ENCODE measurements around the gene FAM210A.
A peak's percentile ranks its signal among the peaks of the same experiment; 100 is the strongest.

FAM210A gene

DNA sequence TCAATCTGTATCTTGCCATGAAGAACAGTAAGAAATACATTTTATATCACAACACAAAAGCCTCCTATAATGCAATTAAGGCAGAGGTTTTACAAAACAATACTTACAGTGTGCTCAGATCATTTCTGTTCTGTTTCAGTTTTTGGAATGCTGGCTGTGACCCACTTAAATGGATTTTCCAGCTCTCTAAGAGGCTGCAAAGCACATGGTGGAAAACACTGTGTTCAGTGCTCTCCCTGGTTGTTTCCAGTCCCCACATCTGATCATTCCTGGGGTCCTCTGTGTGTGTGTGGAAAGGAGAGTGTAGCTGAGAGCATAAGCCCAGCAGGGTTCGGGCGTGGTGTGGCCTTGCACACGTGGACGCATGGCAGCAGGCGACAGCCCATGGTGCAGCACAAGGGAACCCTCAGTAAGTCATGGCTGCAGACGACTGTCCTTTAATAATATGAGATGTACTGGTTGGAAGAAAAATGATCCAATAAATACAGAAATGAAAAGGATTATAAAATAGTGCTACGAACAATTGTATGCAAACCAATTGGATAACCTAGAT, 95.6 kb downstream of the FAM210A start:
- H3K79me2 ChIP-seq (ENCODE audit: low read length), result no peaks in the 10 kb centered on the region
- H3K27me3 ChIP-seq (ENCODE audit: low read depth, low read length), result no peaks in the 10 kb centered on the region
- no peaks in the 10 kb centered on the region; the same call in 1 of the 2 replicates for H4K20me1 ChIP-seq (ENCODE audit: insufficient read depth, low read length)

DNA sequence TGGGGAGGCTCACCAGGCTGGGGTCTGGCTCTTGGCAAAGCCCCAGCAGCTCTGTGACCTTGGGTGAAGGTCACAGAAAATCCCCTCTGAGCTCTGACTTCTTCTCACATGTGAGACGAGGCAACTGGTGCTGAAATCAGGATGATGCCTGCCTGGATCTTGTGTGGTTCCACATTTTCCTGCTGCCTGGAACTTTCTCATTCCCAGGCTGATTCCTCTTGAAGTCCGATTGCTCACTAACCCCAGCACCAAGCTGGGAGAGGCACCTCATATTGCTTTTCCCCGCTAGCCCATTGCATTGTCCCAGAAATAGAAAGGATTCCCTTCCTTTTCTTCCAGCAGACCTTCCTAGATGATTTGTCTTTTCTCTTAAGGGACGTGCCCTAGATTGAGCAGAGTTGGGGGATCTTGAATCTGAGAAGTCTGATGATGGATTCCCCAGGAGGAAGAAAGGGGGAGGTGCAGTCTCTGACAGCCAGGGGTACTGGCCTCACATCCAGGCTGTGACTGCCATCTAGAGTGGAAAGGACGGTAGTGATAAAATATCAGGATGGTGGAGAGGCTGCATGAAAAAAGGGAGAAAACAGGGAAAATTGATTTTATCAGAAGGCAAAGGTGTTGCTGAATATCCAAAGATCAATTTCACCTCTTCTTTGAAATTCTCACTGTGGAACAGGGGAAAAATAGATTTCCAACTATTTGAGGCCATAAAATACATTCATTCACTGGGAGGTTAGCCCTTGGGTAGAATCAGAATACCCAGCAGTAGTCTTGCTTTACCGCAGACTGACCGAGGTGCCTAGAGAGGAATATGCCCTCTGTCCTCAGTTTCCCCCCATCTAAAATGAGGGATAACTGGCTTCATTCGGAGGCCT, 96.3 kb downstream of the FAM210A start:
- Histone ChIP-seq H3K79me2 (ENCODE audit: low read length) (no peaks in the 10 kb centered on the region), H3K4me2 (ENCODE audit: low read length) (peak overlapping the region; percentile 85)

More for the DNA sequence above, 95.6 kb downstream of the FAM210A start:
- no peak overlapping the region for H3K27ac ChIP-seq (ENCODE audit: low read length)
- no peak overlapping the region for H3K4me3 ChIP-seq (ENCODE audit: low read length)
- no peak overlapping the region for H3K9ac ChIP-seq (ENCODE audit: low read length)
- peaks cover 16% of the 10 kb centered on the region for H3K4me1 ChIP-seq (ENCODE audit: low read length)
- TF ChIP-seq EZH2phosphoT487 (IDR thresholded peaks at IDR 0.05; ENCODE audit: low read depth), result no peak
- TF ChIP-seq, protein P1, sequence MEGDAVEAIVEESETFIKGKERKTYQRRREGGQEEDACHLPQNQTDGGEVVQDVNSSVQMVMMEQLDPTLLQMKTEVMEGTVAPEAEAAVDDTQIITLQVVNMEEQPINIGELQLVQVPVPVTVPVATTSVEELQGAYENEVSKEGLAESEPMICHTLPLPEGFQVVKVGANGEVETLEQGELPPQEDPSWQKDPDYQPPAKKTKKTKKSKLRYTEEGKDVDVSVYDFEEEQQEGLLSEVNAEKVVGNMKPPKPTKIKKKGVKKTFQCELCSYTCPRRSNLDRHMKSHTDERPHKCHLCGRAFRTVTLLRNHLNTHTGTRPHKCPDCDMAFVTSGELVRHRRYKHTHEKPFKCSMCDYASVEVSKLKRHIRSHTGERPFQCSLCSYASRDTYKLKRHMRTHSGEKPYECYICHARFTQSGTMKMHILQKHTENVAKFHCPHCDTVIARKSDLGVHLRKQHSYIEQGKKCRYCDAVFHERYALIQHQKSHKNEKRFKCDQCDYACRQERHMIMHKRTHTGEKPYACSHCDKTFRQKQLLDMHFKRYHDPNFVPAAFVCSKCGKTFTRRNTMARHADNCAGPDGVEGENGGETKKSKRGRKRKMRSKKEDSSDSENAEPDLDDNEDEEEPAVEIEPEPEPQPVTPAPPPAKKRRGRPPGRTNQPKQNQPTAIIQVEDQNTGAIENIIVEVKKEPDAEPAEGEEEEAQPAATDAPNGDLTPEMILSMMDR (IDR thresholded peaks at IDR 0.05; ENCODE audit: low read depth, low read length), result no peak
- peaks cover 12% of the 10 kb centered on the region for H3K36me3 ChIP-seq (replicated peaks; ENCODE audit: low read depth, low read length)
- H3K9me3 ChIP-seq (ENCODE audit: insufficient read depth, low read length), result no peaks in the 10 kb centered on the region; the same call in 1 of the 2 replicates
- H2AFZ ChIP-seq (ENCODE audit: low read depth, low read length), result no peak overlapping the region
- H3K4me2 ChIP-seq (ENCODE audit: low read length), result no peak overlapping the region

DNA sequence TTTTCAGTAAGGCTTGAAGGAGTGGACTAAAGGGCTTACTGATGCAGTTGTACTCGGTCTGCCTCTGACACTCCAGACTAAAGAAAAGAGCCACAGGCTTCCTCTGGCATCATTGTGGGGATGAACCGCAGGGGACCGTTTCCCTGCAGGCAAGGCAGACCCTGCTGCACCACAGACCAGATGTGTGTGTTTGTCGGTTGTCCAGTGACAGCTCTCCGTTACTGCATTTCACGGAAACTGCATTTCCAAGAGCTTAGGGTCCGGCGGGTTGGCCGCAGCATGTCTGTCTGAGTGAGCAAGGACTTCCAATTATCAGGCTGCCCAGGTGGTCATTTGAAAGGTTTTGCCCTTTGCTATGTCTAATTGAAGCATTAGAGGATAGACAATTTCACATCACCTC, 98.1 kb downstream of the FAM210A start:
- H3K79me2 ChIP-seq (ENCODE audit: low read length), result no peaks in the 10 kb centered on the region
- no peaks in the 10 kb centered on the region for H3K27me3 ChIP-seq (ENCODE audit: low read depth, low read length)
- H3K36me3 ChIP-seq (replicated peaks; ENCODE audit: low read depth, low read length), result peaks cover 12% of the 10 kb centered on the region
- no peak overlapping the region for H3K4me3 ChIP-seq (ENCODE audit: low read length)
- no peak overlapping the region for H3K4me2 ChIP-seq (ENCODE audit: low read length)
- no peaks in the 10 kb centered on the region; the same call in 1 of the 2 replicates for H4K20me1 ChIP-seq (ENCODE audit: insufficient read depth, low read length)
- no peaks in the 10 kb centered on the region; the same call in 1 of the 2 replicates for H3K9me3 ChIP-seq (ENCODE audit: insufficient read depth, low read length)
- H3K4me1 ChIP-seq (ENCODE audit: low read length), result peaks cover 16% of the 10 kb centered on the region
- TF ChIP-seq, protein P1 (IDR thresholded peaks at IDR 0.05; ENCODE audit: low read depth, low read length), result no peak
- TF ChIP-seq EZH2phosphoT487 (IDR thresholded peaks at IDR 0.05; ENCODE audit: low read depth), result no peak
- no peak overlapping the region for H2AFZ ChIP-seq (ENCODE audit: low read depth, low read length)
- H3K27ac ChIP-seq (ENCODE audit: low read length), result no peak overlapping the region
- no peak overlapping the region for H3K9ac ChIP-seq (ENCODE audit: low read length)

More for the DNA sequence above, 96.3 kb downstream of the FAM210A start:
- Histone ChIP-seq H4K20me1 (ENCODE audit: insufficient read depth, low read length) (no peaks in the 10 kb centered on the region; the same call in 1 of the 2 replicates), H3K36me3 (replicated peaks; ENCODE audit: low read depth, low read length) (peaks cover 12% of the 10 kb centered on the region), H3K4me3 (ENCODE audit: low read length) (peak overlapping the region; percentile 59), H3K27me3 (ENCODE audit: low read depth, low read length) (no peaks in the 10 kb centered on the region), H2AFZ (ENCODE audit: low read depth, low read length) (peak overlapping the region; percentile 60; the same call in 1 of the 2 replicates), H3K9ac (ENCODE audit: low read length) (peak overlapping the region; percentile 64), H3K27ac (ENCODE audit: low read length) (peak overlapping the region; percentile 15; the same call in 1 of the 2 replicates), H3K9me3 (ENCODE audit: insufficient read depth, low read length) (no peaks in the 10 kb centered on the region; the same call in 1 of the 2 replicates), H3K4me1 (ENCODE audit: low read length) (peaks cover 16% of the 10 kb centered on the region)
- no peak for TF ChIP-seq EZH2phosphoT487 (IDR thresholded peaks at IDR 0.05; ENCODE audit: low read depth)
- TF ChIP-seq, protein P1 (IDR thresholded peaks at IDR 0.05; ENCODE audit: low read depth, low read length), result peak; percentile 91

DNA sequence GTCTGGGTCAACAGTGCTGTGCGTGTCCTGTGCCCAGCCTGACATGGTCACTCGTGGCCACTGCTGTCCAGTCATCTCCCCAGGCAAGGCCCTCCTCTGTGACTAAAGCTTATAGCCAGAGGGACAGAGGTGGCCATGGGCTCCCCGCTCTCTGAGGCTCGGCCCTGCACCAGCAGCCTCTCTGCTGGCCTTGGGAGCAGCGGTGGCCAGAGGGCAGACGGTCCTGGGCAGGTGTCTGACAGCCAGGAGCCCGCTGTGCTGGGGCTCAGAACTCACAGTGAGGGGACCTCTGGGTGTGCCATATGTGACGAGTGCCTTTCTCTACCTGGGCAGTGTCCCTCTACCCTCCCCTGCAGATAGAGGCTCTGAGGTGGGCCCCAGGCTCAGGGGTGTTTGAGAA, 98.7 kb downstream of the FAM210A start:
- Histone ChIP-seq H3K27ac (ENCODE audit: low read length) (no peak overlapping the region), H3K4me1 (ENCODE audit: low read length) (peaks cover 16% of the 10 kb centered on the region), H2AFZ (ENCODE audit: low read depth, low read length) (no peak overlapping the region), H3K9ac (ENCODE audit: low read length) (no peak overlapping the region), H3K9me3 (ENCODE audit: insufficient read depth, low read length) (no peaks in the 10 kb centered on the region; the same call in 1 of the 2 replicates), H4K20me1 (ENCODE audit: insufficient read depth, low read length) (no peaks in the 10 kb centered on the region; the same call in 1 of the 2 replicates), H3K27me3 (ENCODE audit: low read depth, low read length) (no peaks in the 10 kb centered on the region), H3K4me2 (ENCODE audit: low read length) (no peak overlapping the region), H3K4me3 (ENCODE audit: low read length) (no peak overlapping the region), H3K36me3 (replicated peaks; ENCODE audit: low read depth, low read length) (peaks cover 8% of the 10 kb centered on the region), H3K79me2 (ENCODE audit: low read length) (no peaks in the 10 kb centered on the region)
- TF ChIP-seq, protein P1 (IDR thresholded peaks at IDR 0.05; ENCODE audit: low read depth, low read length), result no peak
- TF ChIP-seq EZH2phosphoT487 (IDR thresholded peaks at IDR 0.05; ENCODE audit: low read depth), result no peak

Measured in OCI-LY3 (cell line).